ENCODE measurements around the gene BCAS3. TPM values are rescaled to one million over a fixed set of nuclear protein-coding genes. Genes with fewer than 3 reads are reported as not detected.

BCAS3 gene
- total RNA-seq, 1 experiment from 2014 or later, result 26.3 TPM

- H3K79me2 ChIP-seq (ENCODE audit: insufficient read depth, low read length), result no peaks in the 10 kb centered on the region
- ATAC-seq (no peak), DNase-seq (ENCODE audit: low read depth, low spot score) (no peak)
- H3K36me3 ChIP-seq (ENCODE audit: control insufficient read depth in 1 of 2, insufficient read depth in 2 of 2, low read length in 2 of 2), result no peaks in the 10 kb centered on the region
- ChIA-PET RAD21 (ENCODE audit: low non-redundant PET in 1 of 2, low total read pairs in 2 of 2, uncharacterized antibody in 2 of 2, unreplicated experiment in 2 of 2) (no interaction called here), CTCF (no interaction called here), POLR2A (no interaction called here)
- no peak overlapping the region for H3K4me2 ChIP-seq (ENCODE audit: low read length)
- H3K9me3 ChIP-seq (ENCODE audit: control insufficient read depth in 1 of 2, insufficient read depth in 1 of 2, low read depth in 1 of 2, low read length in 2 of 2), result no peaks in the 10 kb centered on the region
- no peak overlapping the region for H3K4me3 ChIP-seq (replicated peaks in 1 of 2; ENCODE audit: low read depth in 1 of 2, low read length in 2 of 2)
- H3K9ac ChIP-seq (ENCODE audit: low read length), result no peak overlapping the region
- intact Hi-C loops (cut with micrococcal nuclease), result no loop called here
- H4K20me1 ChIP-seq (ENCODE audit: insufficient read depth), result no peaks in the 10 kb centered on the region
- TF ChIP-seq YY1 (IDR thresholded peaks at IDR 0.05; ENCODE audit: extremely low read depth, insufficient replicate concordance, low read depth, low read length), result no peak
- no peak for TF ChIP-seq SIN3A (IDR thresholded peaks at IDR 0.05; ENCODE audit: low read depth)
- no peak for TF ChIP-seq REST (IDR thresholded peaks at IDR 0.05; ENCODE audit: low read depth)
- TF ChIP-seq ZNF274 (IDR thresholded peaks at IDR 0.05; ENCODE audit: low read depth, low read length), result no peak
- no peak for TF ChIP-seq SP1 (IDR thresholded peaks at IDR 0.05; ENCODE audit: low read depth)
- no peak for TF ChIP-seq CEBPB (IDR thresholded peaks at IDR 0.05; ENCODE audit: low read depth)
- TF ChIP-seq TCF7L2 (IDR thresholded peaks at IDR 0.05; ENCODE audit: borderline replicate concordance, extremely low read depth, insufficient read depth, insufficient read length), result no peak
- no peak for TF ChIP-seq POLR2AphosphoS5 (IDR thresholded peaks at IDR 0.05; ENCODE audit: low read depth, low read length)
- TF ChIP-seq MAX (IDR thresholded peaks at IDR 0.05), result no peak
- no peak overlapping the region for H2AFZ ChIP-seq (ENCODE audit: low read depth, low read length, poor library complexity, severe bottlenecking)
- no TSS peak for BruUV-seq (replicated peaks)
- no peaks in the 10 kb centered on the region for H3K4me1 ChIP-seq (ENCODE audit: control insufficient read depth in 1 of 2, insufficient read depth in 2 of 2, low read length in 2 of 2)
- H3K27me3 ChIP-seq (ENCODE audit: insufficient read depth, low read length), result no peaks in the 10 kb centered on the region
- no peak overlapping the region for H3K27ac ChIP-seq (ENCODE audit: low read depth, low read length)
- no peaks in the 10 kb centered on the region for H3K9me2 ChIP-seq (ENCODE audit: insufficient read depth)
Measured at GRCh38 chr17:61310590-61310989, 632.9 kb downstream of the BCAS3 start.

Measured in HCT116 (cell line).